NCI-H1092 treated with DMSO at 0.1 percent for 48 hours (cell line): Measurements from ENCODE around the gene TRIM28.
"Not testable (repeated sequence)": the region's sequence is repeated elsewhere in the genome, so short reads cannot be mapped to it uniquely, and the experiment has no call there.

Source experiments
- DNase-seq: peaks from one replicate; lab custom pipeline; 2025; lab: John Stamatoyannopoulos, UW

The TRIM28 gene

GRCh38 chr19:58519087-58519354 is 24.8 kb upstream of the TRIM28 start:
- DNase-seq: peak; percentile 54

GRCh38 chr19:58519355-58520256 is 24.3 kb upstream of the TRIM28 start, which contains the start of gene ZBTB45:
ZBTB45 (minus strand) TSS chr19:58519810; CDS start chr19:58517673, 2,137 bp downstream.
- peak; percentile 93 for DNase-seq

- DNase-seq: no peak
Observed at GRCh38 chr19:58520257-58520599, 23.6 kb upstream of the TRIM28 start.

GRCh38 chr19:58521651-58522050 is 22.2 kb upstream of the TRIM28 start:
- DNase-seq: no peak

DNA sequence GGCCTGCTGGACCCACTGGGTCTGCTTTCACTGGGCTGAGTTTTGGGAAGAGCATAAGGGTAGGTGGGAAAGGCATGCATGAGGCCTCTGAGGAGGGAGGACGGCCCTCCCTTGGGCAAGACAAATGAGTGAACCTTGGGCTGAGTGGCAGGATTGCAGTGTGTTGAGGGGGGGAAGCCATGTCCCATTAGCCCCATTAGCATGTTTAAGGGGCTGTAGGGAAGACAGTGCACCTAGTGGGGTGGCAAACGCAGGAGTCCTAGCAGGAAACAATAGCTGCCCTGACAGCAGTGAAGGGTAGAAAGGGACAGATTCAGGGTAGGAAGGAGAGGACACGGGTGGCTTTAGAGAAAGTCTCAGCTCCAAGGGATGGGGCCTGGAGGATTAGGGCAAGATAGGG is 21.2 kb upstream of the TRIM28 start:
- no peak for DNase-seq

DNA sequence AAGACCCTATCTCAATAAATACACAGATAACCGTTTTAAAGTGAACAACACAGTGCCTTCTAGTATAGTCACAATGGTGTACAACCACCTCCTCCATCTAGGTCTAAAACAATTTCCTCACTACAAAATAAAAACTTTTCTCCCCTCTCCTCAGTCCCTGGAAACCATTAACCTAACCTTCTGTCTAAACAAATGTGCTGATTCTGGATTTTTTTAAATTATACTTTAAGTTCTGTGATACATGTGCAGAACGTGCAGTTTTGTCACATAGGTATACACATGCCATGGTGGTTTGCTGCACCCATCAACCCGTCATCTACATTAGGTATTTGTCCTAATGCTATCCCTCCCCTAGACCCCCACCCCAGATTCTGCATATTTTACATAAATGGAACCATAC is 14.5 kb upstream of the TRIM28 start:
- no peak for DNase-seq

GRCh38 chr19:58531034-58531840 is 12.6 kb upstream of the TRIM28 start:
- no peak for DNase-seq

DNA sequence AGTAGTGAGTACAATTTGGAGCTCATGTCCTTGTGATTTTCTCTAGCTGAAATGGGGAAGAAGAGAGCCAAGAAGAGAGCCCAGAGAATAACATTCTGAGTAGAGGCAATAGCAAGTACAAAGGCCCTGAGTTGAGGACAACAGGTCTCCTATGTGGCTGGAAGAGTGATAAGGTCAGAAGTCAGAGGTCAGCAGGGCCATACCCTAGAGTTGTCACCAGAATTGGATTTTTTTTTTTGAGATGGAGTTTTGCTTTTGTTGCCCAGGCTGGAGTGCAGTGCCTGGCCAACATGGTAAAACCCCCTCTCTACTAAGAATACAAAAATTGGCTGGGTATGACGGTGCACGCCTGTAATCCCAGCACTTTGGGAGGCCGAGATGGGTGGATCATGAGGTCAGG is 8.0 kb upstream of the TRIM28 start:
- DNase-seq: no peak

DNA sequence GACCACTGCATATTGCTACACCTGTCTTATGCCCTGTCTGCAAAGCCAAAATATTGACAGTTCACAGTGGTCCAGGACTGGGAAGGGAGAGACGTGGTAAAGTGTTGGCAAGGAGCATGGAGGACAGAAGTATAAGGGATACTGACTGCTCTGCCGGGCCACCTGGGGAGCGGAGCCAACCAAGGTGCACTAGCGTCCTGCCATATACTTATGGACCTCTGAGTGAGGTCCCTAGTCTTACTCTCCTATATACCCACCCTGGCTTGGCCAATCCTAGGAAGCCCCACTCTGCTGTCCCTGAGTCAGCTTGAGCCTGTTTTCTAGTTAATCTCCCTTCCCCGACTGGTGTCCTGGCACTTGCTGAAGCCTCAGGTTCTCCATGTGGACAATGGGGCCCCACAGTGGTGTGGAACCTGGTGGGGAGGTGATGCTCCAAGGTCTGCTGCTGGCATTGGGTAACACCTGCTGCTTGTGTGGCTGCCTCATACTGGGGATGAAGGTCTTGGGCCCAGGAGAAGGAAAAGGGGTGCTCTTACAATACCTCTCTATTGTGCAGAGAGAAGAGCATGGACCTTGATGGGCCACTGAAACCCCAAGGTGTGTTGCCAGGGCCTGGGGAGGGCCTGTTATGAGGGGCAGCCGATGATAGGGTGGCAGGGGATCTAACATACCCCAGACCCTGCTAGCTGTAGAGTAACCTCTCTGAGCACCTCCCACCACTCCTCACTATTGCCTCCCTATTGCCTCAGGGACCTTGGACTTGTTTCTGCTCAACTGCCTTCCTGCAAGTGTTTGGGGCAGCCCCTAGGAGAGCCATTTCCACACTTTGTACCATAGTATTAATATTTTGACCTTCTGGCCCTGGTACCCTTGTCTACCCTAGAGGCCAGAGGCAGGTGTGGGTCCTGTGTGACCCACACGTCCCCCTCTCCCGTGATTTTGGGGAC is 6.7 kb upstream of the TRIM28 start:
- no peak for DNase-seq

DNA sequence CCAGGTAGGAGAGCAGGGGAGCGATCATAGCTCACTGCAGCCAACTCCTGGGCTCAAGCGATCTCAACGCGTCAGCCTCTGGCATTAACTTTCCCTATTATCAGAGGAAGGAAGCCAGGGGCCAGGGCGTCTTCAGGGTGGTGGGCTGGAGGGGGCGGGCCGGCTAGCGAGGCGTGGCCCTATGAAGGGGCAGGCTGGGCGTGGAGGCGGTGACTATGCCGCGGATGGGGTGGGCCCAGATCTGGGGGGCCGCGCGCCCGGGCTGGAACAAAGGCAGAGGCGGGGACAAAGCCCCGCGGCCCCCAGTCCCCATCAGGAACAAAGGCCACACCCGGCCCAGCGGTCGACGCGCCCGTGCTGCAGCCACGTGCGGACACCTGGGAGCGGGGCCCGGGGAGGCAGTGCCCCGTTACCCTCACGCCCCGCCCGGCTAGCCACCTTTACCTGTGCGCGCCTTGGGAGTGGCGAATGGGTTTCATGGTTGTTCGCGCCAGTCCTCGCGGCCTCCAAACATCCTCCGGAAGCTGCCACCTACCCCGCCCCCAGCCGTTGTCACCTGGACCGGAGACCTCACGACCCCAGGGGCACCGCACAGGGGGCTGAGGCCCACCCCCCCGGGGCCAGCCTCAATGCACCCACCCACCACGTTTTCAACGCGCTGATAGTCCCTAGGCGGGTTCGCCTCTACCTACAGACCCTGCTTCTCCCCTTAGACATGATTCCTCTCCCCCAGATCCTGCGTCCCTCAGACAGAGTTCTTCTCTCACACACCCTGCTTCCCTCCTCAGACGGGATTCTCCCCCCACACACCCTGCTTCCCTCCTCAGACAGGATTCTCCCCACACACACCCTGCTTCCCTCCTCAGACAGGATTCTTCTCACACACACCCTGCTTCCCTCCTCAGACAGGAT is 5.4 kb upstream of the TRIM28 start:
- no peak for DNase-seq

DNA sequence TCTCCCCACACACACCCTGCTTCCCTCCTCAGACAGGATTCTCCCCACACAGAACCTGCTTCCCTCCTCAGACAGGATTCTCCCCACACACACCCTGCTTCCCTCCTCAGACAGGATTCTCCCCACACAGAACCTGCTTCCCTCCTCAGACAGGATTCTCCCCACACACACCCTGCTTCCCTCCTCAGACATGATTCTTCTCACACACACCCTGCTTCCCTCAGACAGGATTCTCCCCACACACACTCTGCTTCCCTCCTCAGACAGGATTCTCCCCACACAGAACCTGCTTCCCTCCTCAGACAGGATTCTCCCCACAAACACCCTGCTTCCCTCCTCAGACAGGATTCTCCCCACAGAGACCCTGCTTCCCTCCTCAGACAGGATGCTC is 4.7 kb upstream of the TRIM28 start:
- DNase-seq: not testable (repeated sequence)

DNA sequence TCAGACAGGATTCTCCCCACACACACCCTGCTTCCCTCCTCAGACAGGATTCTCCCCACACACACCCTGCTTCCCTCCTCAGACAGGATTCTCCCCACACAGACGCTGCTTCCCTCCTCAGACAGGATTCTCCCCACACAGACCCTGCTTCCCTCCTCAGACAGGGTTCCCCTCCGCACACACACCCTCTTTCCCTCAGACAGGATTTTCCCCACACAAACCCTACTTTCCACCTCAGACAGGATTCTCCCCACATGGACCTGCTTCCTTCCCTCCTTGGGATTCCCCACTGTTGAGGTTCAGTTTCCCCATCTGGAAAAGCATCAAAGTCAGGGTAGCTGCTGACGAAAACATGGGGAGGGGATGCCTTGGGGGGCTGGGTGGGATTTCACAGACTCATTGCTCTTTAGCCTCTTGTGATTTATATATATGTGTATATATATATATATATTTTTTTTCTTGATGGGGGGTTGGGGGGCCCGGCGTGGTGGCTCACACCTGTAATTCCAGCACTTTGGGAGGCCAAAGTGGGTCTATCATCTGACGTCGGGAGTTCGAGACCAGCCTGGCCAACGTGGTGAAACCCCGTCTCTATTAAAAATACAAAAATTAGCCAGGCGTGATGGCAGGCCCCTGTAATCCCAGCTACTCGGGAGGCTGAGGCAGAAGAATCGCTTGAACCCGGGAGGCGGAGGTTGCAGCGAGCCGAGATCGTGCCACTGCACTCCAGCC is 1.1 kb upstream of the TRIM28 start:
- not testable (repeated sequence) for DNase-seq

DNA sequence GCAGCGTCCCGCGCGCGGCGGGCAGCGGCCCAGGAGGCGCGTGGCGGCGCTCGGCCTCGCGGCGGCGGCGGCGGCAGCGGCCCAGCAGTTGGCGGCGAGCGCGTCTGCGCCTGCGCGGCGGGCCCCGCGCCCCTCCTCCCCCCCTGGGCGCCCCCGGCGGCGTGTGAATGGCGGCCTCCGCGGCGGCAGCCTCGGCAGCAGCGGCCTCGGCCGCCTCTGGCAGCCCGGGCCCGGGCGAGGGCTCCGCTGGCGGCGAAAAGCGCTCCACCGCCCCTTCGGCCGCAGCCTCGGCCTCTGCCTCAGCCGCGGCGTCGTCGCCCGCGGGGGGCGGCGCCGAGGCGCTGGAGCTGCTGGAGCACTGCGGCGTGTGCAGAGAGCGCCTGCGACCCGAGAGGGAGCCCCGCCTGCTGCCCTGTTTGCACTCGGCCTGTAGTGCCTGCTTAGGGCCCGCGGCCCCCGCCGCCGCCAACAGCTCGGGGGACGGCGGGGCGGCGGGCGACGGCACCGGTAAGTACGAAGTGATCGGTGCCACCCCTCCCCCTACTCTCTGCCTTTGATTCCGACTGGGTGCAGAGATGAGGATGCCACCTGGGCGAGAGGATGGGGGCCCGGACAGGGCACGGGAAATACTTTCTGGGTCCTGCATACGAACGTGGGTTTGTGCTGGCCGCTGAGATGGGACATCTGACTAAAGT is 874 bp downstream of the TRIM28 start:
- DNase-seq: no peak

DNA sequence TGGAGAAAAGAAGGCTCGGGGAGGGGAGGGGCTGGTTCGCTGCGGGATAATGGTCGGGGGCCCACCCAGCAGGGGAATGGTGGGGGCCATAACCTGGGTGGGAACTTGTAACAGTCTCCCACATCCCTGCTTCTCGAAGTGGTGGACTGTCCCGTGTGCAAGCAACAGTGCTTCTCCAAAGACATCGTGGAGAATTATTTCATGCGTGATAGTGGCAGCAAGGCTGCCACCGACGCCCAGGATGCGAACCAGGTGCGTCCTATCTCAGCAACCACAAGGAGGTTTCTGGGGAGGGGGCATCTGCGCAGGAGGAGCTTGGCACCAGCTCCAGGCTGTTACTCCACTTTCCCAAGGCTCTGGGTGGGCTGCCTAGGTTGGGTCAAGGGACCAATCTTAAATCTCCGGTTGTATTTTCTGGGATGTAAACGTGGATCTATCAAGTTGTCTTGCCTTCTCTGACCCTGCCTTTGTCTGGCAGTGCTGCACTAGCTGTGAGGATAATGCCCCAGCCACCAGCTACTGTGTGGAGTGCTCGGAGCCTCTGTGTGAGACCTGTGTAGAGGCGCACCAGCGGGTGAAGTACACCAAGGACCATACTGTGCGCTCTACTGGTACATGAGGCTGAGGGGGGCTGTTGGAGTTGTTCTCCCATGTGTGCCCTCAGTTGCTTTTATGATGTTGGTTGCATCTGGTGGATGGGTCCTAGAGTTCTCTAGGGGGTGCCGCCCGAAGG is 1.6 kb downstream of the TRIM28 start:
- DNase-seq: no peak

DNA sequence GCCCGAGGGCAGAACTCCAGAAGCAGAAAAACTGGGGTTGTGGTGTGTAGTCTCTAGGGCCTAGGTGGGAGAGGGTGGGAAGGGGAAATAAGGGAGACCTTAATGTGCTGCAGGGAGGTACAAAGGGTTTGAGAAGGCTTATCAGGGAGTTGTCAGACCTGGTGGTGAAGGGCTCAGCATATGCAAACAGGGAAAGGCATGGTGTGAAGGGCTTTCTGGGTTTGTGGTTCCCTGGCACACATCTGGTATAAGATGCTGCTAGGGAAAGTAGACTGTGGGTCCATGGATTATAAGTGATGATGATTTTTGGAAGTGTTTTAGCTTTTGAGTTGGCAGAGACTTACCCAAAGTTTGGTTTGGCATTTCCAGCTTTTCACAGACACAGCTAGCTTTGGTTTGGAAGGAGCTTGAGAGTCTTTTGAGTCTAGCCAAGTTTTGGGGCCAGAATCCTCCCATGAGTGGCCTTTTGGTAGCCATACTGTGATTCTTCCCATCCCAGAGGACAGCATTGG is 2.2 kb downstream of the TRIM28 start:
- no peak for DNase-seq

GRCh38 chr19:58547323-58548312 is 3.8 kb downstream of the TRIM28 start:
- no peak for DNase-seq

- DNase-seq: no peak
Observed at GRCh38 chr19:58548859-58549663, 5.2 kb downstream of the TRIM28 start.
